ENCODE results near the gene PGPEP1.
A peak's percentile ranks its signal among the peaks of the same experiment; 100 is the strongest.

- TF ChIP-seq REST (IDR thresholded peaks at IDR 0.05; ENCODE audit: insufficient read depth in 1 of 2, low read depth in 2 of 2, low read length in 2 of 2): no peak
- peak; percentile 70; the same call in 1 of the 2 replicates for TF ChIP-seq POLR2AphosphoS5 (IDR thresholded peaks at IDR 0.05; ENCODE audit: low read depth, low read length)
- no peak for TF ChIP-seq TAF1 (IDR thresholded peaks at IDR 0.05; ENCODE audit: borderline replicate concordance, insufficient read depth, low read length)
- TF ChIP-seq SIN3A (IDR thresholded peaks at IDR 0.05; ENCODE audit: borderline replicate concordance, insufficient read depth, low read length): no peak
- no peak for TF ChIP-seq FOXP2 (optimal IDR thresholded peaks at IDR 0.05; ENCODE audit: borderline replicate concordance, extremely low read depth, extremely low read length, insufficient read depth)
Observed at GRCh38 chr19:18328340-18329034, 11.9 kb upstream of the PGPEP1 start.

All from PFSK-1 (cell line).